ENCODE measurements around the gene SLC36A1.

DNA sequence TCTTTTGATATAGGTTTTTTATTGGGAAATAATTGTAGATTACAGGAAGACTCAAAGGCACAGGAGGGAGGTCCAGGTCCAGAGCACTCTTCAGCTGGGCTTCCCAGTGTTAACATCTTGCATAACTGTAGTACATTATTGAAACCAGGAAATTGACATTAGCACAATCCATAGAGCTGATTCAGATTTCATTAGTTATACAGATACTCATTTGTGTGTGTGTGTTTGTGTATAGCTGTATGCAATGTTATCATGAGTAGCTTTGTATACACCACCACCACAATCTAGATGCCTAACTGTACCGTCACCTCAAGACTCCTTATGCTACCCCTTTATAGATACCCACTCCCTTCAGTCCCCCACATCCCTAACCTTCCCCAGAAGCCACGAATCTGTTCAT lies 47.9 kb downstream of the SLC36A1 start:
- TF ChIP-seq EZH2 (IDR thresholded peaks at IDR 0.05; ENCODE audit: insufficient read depth, poor library complexity, severe bottlenecking) (no peak), EZH2phosphoT487 (IDR thresholded peaks at IDR 0.05; ENCODE audit: insufficient read depth, low read depth) (no peak)

Measured in GM23248 (cell line).